CD4-positive, alpha-beta T cell treated with Interleukin-21 for 1 hour (primary cell): ENCODE data around the gene MLC1.

Experiments used
- DNase-seq: peaks from one replicate; pipeline ENCODE4 v3.0.0-alpha.2; 2020

MLC1 gene

GRCh38 chr22:50014053-50014501, 71.1 kb downstream of the MLC1 start:
- DNase-seq: no peak

DNA sequence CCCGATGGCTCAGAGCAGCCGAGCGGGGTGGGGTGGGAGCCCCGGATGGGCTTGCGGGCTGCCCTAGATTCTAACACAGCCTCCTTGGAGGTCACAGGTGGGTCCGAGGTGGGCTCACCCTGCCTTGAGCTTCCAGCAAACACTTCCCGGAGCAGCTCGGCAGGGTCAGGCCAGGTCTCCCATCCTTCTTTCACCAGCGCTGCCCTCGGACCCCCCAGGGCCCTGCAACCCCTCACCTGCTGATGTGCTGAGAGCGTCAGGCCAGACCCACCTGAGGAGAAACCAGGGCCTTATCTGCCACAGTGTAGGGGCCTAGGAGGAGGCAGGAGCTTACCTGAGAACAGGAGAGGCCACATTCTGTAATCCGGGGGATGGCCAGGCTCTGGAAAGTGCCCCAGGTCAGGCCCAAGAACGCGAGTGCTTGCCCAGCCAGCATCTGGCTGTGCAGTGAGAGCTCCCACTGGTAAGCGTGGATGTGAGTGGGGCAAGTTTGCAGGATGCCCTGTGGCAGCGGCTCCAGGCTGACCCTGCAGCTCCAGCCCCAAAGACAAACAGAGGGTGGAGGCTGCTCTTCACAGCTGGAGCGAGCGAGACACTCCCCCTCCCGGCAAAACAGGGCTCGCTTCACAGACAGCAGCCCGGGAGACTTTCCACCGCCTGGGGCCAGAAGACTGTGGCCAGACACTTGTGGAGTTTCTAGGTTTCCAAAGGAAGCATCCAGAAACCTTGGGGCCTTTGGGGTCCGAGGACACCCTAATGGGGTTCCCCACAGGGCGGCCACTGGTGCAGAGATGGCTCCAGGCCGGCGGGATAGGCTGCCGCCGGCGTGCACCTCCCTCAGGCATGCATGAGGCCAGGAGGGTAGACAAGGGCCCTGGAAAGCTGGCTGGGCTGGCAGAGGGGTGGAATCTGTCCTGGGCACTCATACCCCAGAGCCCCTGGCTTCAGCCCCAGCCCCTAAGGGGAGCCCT, 72.7 kb downstream of the MLC1 start, which contains the start of gene IL17REL:
IL17REL (minus strand) TSS at position 555 of the 971 bp plus-strand sequence; CDS start at position 436, 119 bp downstream.
- no peak for DNase-seq

DNA sequence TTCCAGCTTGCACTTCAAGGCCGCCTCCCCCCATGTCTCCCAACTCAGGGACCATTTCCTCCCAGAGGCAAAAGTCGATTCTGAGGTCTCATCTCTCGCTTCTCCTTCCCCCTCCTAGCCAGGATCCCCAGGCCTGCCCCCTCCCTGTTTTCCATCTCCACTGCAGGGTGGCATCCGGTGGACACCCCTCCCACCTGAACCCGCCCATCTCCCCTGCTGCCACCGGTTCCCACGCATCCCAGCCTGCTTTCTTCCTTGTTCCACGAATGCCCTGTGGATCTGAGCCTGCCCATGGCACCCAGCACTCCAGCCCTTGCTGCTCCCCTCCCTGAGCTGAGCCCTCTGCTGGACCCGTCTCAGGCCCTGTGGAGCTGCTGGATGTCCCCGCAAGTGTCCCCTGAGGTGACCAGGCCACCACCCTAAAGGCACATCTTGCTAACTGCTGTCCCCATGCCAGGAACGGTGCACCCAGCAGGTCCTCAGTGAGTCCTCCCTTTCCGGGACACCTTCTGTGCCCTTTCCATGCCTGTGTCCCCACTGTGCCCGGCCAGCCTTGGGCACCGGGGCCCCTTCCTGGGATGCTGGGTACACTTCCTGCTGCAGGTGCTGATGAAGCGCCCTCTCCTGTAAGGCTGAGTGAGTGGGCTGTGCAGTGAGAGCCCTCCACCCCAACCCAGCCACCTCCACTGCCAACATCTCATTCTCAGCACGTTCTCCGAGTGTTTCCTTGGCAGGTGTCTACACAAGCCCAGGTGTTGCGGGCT, 73.6 kb downstream of the MLC1 start:
- DNase-seq: no peak

- peak; percentile 80 for DNase-seq
These were observed 74.4 kb downstream of the MLC1 start for GRCh38 chr22:50010676-50011446.

GRCh38 chr22:50009765-50010675, 75.2 kb downstream of the MLC1 start:
- no peak for DNase-seq
